ENCODE measurements around the gene ZIC4.

ZIC4 gene

DNA sequence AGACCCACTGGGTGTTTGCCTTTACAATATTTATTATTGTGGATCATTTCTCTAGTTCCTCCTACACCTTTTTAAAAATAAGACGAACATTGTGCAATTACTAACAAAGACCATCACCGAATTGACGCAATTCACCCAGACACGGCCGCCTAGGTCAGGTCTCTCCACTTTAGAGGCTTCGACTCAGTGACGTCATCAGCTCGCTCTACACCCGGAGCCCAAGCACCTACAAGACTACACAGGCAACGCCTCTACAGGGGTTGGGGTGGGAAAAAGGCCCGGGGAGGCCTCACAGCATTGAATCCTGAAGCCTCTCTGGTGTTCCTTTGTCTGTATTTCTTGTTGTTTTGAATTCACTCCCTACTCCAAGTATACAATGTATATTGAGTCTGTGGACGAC, 16.6 kb downstream of the ZIC4 start:
- DNase-seq, result no peak

GRCh38 chr3:147388700-147389580, 17.4 kb downstream of the ZIC4 start:
- DNase-seq, result no peak

GRCh38 chr3:147387885-147388699, 18.3 kb downstream of the ZIC4 start:
- DNase-seq, result no peak

DNA sequence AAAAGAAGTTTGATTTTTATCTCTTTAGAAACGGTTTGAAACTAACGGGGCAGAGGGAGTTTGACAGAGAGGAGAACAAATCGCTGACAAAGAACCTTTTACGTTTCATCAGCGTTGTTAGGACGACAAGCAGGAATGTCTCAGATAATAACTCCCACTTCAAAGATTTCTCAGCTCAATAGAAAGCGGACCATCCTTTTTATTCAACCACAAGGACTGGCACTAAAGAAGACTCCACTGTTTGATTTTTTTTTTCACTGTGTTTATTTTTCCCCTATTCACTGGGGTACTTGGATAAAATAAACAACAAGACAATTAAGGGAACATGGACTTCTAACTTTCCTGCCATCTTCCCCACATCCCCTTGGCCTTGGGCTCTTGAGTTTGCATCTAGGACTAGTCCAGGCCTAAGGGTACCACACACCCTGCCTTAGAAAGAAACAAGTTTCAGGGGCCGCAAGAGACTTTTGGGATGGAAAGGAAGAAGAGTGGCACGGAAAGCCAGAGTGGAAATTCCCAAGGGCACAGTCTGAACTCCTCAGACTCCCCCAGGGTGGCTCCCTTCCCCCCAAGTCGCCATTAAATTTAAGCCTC, 19.0 kb downstream of the ZIC4 start:
- DNase-seq, result no peak

- DNase-seq, result no peak
Observed at GRCh38 chr3:147385059-147386012, 21.0 kb downstream of the ZIC4 start.

- DNase-seq, result no peak
Observed at GRCh38 chr3:147384210-147385058, 21.9 kb downstream of the ZIC4 start.

GRCh38 chr3:147383617-147384016, 22.7 kb downstream of the ZIC4 start:
- DNase-seq, result no peak

- DNase-seq, result no peak
Observed at GRCh38 chr3:147381596-147381995, 24.7 kb downstream of the ZIC4 start.

DNA sequence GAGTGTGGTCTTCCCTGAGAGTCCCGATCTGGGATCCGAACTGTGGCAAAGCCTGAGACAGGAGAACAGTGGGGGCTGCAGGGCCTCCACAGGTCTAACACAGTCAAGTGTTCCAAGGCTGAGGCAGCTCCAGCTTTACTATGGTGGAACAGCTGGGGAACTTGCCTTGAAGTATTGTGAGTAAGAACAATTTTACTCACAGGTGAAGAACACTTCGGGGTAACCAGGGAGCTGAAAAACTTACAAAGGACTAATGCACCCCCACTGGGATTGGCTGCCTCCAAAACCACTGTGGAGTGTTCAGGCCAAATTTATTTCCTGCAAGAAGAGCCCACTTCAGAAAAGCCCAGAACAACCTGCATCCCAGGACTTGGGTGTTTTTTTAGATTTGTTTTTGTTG, 25.4 kb downstream of the ZIC4 start:
- DNase-seq, result no peak

GRCh38 chr3:147380387-147380951, 25.9 kb downstream of the ZIC4 start:
- DNase-seq, result no peak

DNA sequence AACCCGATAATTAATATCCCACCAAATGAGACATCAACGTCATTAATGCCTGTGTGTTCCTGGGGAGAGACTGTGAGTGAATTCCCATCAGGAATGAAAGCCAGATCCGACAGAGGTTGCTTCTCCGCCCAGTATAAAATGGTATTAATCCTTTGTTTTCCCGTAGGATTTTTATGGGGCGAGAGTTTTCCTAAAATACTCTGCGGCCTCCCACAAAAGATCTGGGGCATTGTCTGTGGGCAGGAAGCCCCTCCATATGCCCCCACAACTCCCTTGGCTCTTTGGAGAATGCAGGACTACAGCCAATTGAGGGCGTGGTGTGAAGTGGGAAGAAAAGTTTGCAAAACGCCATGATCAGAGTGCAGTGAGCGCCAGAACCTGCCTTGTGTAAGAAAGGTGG, 26.7 kb downstream of the ZIC4 start:
- DNase-seq, result no peak

GRCh38 chr3:147377412-147378367, 28.7 kb downstream of the ZIC4 start:
- DNase-seq, result no peak

- no peak for DNase-seq
Observed at GRCh38 chr3:147373301-147373700, 33.0 kb downstream of the ZIC4 start.

- DNase-seq, result no peak
Observed at GRCh38 chr3:147372525-147373027, 33.8 kb downstream of the ZIC4 start.

GRCh38 chr3:147371771-147372340, 34.5 kb downstream of the ZIC4 start:
- no peak for DNase-seq

DNA sequence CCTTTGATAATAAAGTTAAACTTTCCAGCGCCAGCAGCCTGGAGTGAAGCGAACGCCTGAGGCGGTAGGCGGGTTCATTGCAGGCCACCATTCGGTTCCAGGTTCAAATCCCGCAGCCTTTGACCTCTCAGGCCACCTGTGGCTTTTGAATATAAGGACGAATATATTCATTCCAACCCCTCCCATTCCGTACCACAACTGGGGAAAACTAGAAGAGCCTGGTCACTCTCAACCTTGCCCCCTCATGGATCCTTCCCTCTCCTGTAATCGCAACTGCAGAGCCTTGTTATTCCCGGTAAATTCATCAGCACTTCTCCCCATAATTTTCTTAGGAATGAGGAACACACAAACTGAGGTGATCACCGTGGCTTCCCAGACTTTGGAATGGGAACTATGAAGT, 35.2 kb downstream of the ZIC4 start:
- DNase-seq, result no peak

GRCh38 chr3:147370349-147370748, 36.0 kb downstream of the ZIC4 start:
- no peak for DNase-seq

GRCh38 chr3:147369661-147370123, 36.7 kb downstream of the ZIC4 start:
- no peak for DNase-seq

DNA sequence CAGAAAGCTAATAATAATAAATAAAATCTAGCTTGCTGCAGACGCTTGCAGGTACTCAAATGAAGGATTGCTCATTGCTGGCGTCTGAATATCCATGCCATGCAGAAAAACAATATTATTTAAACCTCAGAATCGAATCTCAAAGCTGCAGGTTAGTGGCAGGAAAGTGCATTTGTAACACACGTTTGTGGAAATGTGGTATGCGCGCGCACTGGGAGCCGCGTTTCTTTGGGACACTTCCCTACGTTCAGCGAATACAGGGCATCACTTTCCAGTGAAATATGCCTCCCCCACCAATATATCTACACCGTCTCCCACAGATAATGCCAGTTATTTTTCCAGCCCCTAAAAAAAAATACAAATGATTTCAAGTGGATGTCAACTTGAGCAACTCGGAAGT, 37.1 kb downstream of the ZIC4 start:
- no peak for DNase-seq
